ENCODE results near the gene FAM3C.
"Not testable (repeated sequence)": the region's sequence is repeated elsewhere in the genome, so short reads cannot be mapped to it uniquely, and the experiment has no call there.

The FAM3C gene

DNA sequence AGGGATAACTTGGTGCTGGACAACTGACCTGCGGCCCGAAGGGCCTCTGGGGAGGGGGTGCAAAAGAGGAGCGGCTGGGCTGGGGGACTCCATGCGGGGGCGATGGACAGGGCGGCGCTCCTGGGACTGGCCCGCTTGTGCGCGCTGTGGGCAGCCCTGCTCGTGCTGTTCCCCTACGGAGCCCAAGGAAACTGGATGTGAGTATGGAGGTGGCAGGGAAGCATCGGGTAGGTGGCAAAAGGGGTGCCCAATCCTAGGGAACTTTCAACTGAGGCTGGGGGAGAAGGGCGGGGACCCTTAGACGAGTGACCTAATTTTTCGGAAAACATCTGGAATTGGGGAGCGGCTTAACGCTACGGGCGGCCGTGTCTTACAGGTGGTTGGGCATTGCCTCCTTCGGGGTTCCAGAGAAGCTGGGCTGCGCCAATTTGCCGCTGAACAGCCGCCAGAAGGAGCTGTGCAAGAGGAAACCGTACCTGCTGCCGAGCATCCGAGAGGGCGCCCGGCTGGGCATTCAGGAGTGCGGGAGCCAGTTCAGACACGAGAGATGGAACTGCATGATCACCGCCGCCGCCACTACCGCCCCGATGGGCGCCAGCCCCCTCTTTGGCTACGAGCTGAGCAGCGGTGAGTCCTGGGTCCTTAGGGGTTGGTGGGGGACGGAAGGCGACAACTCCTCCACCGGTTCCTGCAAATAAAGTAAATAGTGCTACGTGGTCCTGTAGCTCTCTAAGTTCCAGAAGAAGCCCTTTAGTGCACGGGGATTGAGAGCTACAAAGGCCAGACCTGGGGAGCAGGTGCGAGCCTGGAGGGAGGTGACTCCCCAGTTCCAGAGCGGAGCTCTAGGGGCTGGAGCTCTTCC is 66.7 kb downstream of the FAM3C start:
- DNase-seq: no peak

DNA sequence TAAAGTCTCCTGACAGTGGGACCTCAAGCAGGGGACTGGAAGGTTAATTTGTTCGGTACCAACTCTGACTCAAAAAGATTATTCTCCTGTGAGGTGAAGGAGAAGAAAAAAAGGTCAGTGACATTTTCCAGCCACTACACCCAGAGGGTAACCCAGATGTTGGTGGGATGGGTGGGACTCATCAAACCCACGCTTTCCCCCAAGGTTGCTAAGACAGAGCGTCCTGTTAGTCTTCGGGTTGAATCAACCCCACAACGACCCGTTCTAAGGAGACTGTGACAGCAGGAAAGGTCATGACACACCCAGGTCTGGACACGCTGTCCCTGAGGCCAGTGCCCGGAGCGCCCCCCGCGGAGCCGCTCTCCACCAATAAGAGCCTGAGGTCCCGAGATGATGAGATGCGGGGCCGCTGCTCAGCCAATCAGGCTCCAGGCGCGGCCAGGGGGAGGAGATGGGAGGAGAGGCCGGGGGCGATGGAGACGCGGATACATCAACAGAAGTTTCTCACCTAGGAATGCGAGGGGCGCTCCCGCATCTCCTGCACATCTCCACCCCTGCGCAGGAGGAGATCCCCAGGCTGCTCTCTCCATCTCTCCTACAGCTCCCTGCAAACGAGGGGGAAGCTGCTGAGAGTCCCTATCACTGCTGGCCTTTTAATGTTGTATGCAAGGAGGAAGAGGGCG is 67.5 kb downstream of the FAM3C start, which contains the start of gene WNT16:
Gene WNT16 (plus strand): TSS at position 493 of the 683 bp plus-strand sequence. CDS start 293 bp downstream, outside the sequence.
- no peak for DNase-seq

DNA sequence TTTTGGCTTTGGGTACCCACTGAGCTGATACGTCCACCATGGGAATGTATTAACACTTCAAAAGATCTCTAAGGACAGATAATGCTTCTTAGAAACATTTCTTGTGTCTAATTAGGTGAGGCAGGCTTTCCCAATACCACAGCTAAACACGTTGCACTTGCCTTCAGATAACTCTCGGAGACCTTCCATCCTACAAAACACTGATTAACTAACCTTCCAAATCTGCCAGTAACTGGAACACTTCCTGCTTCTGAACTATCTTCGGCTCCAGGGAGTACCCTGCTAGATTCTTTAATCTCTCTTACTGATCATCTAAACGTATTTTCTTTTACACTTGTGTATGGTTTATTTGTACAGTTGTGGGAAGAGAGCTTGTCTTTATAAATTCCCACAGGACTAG is 68.4 kb downstream of the FAM3C start:
- DNase-seq: no peak

DNA sequence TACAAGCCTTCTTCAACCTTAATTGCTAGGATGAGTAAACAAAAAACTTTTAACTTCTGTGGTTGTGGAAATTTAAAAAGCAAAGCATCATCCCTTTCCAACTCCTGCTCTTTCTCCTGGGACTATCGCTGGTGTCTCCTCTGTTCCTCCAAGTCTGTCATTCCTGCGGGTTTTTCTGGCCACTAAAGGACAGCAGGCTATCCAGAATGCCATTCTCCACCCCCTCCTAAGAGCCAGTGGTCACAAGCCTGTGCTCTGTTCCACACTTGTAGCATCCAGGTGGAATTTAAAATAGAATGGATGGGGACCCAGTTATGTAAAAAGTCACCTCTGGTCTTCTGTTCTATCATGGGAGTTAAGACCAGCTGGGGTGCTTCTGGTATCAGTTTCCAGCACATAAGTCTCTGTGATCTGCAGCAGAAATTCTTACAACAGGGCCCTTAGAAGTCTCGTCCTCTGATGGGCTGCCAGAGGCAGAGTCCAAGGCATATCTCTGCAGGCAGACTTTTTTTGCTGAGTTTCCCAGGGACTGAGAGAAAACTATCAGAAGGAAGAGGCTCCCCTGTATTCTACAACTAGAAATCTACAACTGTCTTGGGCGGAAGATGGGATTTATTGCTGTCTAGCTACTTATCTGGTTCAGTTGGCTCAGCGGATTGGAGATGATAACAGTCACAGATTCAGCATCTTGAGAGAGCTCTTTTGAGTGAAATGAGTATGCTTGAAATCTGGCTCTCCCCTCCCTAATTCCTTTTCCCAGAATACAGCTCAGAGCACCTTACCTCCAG is 72.4 kb downstream of the FAM3C start:
- DNase-seq: no peak

DNA sequence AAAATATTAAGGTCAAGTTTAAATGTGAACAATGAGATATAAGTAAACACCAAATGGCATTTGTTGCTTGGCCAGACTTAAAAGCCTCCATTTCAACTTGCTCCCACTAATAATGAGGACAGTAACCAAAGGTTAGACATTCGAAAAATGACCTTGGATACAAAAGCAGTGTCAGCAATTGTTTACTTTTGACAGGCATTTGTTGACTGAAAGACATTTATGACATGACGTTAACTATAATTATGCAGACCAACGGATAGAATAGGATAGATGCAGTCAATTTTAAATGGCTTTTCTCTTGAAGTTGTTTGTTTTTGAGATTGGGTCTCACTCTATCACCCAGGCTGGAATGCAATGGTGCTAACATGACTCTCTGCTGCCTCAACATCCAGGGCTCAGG is 73.6 kb downstream of the FAM3C start:
- DNase-seq: no peak

DNA sequence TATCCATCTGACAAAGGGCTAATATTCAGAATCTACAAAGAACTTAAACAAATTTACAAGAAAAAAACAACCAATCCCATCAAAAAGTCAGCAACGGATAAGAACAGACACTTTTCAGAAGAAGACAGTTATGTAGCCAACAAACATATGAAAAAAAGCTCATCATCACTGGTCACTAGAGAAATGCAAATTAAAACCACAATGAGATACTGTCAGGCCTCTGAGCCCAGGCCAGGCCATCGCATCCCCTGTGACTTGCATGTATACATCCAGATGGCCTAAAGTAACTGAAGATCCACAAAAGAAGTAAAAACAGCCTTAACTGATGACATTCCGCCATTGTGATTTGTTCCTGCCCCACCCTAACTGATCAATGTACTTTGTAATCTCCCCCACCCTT is 80.9 kb downstream of the FAM3C start:
- not testable (repeated sequence) for DNase-seq

DNA sequence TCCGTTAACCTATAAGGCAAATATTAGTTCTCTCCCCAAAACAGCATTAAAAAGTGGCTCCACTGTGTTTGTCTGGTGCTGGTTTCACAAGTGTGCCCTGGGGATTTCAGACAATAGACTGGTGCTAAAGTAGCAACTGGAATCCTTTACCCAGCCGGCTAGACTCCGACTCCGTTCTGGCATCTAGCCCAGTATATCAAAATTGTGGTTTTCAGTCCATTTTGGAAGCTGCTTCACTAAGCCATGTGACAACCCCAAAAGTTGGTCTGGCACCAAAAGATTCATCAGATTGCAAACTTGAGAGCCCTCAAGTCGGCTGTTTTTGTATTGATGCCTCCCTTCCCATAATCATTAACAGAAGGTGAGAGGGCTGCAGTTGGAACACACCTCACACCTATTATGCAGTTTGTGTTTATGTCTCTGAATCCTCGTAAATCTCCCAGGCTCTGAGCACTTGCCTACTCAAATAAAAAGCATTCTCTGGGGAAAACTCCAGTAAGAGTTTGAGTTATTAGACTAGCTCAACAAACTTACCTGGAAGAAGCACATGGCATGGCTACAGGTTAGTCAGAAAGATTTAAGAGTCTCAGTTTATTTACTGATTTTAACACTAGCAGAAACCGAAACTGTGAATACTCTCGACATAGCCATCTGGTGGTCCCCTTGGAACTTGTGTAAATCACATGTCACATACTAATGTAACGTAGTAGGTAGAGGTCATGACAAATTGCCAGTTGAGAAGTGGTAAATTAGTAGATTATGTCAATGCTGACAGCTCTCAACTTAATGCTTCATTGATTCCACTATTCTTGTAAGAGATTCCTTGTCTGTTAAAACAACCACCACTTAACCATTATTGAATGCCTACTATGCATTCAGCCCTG is 82.1 kb downstream of the FAM3C start:
- peak; percentile 78 for DNase-seq

DNA sequence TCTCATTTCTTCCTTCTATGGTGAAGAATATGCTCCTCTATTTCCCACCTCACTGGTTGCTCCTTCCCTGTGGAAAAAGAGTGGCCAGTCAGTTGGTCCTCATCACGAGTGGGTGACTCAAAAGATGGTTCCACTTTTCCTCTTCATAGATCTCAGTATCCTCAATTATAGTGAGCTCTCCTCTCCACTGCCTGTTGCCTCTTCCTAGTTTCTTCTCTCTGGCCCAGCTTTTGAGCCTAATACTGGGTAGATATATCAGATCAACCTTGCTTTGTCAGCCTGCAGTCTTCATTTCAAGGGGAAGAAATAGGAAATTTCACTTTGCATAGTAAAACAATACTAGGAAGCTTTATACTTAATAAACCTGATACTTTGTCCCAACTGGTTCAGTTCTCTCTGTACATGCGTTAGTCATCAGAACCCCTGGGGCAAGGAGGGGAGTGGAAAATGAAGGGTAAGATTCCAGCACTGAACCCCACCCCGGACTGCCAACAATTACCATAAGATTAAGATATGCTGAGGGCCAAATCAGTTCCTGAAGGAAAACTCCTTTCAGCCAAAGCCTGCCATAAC is 82.8 kb downstream of the FAM3C start:
- DNase-seq: no peak

- no peak for DNase-seq
Measured at GRCh38 chr7:121307021-121307574, 89.0 kb downstream of the FAM3C start.

DNA sequence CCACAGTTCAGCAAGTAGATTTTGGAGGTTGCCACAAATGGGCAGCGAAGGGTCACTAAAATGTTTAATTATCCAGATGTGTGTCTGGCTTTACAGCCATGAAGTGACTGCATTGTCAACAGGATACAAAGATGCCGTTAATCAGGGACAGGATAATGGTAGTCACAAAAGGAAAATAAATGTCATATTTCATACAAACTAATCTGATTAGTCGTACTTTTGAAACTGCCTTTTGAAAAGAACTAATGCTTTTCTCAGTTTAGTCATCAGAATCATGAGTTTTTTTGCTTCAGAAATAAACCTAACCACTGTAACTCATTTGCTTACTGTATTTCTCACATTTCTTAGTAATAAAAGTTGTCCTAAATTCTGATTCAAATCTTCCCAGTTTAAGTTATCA is 89.5 kb downstream of the FAM3C start:
- DNase-seq: no peak

DNA sequence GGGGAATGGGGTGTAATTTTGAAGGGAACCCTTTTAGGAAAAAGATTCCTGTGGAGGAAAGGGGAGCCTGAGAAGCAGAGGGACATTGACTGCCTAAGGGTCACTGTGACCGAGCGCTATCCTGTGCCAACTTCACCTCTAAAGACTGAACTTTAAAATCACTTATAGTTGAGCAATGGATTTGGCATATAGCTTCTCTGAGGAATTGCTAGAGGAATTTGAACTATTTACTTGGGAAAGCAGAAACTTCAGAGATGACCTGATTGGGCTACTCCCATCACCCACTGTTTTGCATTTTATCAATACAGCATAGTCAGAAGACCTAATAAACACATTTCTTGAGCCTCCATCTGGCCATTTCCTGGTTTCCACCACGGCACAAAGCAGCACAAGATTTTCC is 91.0 kb downstream of the FAM3C start:
- no peak for DNase-seq

- DNase-seq: no peak
Measured at GRCh38 chr7:121304102-121304658, 91.9 kb downstream of the FAM3C start.

DNA sequence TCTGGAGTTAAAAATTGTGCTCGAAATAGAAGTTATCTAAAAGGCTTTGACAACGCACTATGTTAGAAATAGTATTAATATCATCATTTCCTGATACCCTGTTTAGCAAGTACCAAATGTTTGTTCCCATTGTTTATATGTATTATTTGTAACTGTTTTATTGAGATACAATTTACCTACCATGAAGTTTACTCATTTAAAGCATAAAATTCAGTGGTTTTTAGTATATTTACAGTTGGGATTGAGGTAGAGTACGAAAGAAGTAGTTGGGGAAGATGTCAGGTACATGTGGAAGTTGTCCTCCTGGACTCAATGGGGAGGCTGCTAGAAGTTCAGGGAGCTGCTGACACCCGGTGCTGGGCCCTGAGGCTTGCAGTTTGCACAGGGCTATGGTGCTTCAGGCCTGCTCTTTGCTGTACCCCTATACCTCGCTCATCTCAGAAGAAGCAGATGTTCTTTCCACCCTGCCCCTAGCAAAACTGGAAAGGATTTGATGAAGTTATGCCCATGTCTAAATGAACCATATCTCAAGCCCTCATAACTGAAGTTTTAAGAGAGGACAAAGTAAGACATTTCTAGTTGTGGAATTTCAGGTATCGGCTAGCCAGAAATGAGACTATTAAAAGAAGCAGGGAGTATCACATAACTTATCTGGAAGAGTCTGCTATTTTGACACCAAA is 92.5 kb downstream of the FAM3C start:
- DNase-seq: no peak

DNA sequence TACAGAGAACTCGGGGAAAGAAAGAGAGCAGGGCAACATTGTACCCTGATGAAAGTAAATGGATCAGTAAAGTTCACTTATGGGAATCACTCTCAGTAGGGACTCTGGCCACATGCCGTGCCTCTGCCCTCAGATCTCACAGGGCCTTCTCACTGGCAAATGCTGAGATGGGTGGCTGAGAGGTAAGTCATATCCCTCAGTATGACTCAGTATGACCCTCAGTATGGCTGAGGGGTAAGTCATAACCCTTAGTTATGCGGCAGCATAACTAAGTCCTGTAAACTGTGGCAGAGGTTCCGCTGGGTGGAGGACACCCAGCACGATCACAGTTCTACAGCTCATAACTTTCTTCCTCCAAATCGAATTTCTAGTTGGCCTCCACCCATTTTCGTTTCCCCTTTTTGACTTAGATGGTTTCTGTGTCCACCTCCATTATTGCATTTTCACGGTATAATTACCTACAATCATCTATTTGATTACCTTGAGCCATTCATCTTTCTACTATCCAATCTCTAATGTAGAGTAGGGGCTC is 93.8 kb downstream of the FAM3C start:
- no peak for DNase-seq

DNA sequence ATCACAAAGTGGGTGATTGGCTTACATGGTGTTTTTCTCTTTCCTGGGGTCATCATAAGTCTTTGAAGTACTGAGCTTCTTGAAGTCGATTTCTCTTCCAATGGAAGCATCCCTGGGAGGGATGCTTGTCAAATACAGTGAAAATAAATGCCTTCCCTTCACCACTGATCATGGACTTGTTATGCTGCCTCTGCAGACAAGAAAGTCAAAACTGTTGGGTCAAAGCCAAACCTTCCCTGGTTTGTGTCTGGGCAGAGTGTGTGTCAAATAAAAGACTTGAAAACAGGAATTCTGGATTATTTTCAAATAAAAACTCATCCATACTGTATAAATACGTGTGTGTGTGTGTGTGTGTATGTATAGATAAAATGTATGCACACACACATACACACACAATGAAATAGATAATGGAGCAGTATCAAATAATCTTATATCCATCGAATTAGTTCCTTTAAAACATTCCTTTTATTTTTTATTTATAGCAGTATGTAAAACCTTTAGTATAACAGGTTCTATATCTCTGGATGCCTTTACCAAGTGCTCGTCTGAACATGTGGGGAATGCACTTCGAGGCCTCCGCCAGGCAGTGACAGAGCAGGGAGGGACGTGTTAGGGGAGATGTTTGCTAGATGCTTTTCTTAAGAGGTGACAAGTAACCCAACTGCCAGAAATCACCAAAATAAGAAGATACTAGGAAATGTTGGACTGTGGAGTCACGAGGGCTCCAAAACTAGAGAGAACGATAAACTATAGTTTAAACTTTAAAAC is 94.5 kb downstream of the FAM3C start:
- DNase-seq: no peak

DNA sequence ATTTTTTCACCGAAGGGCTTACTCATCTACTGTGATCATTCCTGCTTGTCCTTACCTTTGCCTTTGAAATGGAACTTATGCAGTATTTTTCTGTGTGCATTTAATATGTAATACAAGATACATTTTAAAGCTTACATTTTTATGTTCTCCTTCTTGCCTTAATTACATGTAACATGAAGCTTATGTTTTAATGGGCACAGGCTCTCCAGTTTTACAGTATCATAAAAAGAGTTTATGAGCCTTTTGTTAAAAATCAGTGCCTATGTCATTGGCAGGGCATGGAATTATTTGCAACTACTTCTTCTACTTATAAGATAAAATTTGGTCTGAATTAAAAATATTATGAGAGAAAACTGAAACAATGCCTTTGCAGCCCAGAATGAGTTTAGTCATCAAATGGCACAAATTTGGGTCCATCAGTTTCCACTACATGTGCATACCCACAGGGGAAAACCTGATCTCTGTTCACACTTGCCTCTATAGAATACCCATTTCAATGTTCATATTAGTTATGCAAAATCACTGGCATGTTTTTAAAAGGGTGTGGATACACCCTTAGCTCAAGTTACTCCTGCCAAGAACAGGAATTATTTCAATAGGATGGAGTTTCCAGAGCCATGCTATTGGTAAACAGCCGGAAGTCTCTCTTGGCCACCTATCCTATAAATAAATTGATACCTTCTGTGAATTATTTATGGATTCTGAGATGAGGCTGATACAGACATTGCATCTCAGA is 95.3 kb downstream of the FAM3C start:
- no peak for DNase-seq

All from kidney glomerular epithelial cell (primary cell).